ENCODE measurements around the gene TCHP. TPM values are rescaled to one million over a fixed set of nuclear protein-coding genes. Genes with fewer than 3 reads are reported as not detected.
A peak's percentile ranks its signal among the peaks of the same experiment; 100 is the strongest.
"Not testable (repeated sequence)": the region's sequence is repeated elsewhere in the genome, so short reads cannot be mapped to it uniquely, and the experiment has no call there.

The TCHP gene
- 7.6 and 9.1 TPM in 2 replicates for polyA plus RNA-seq (2011; rRNA removed)
- 4.5 and 6.4 TPM in 2 replicates for polyA minus RNA-seq (2011; rRNA and poly(A)+ RNA removed)

GRCh38 chr12:109899783-109900751 lies at the start of gene TCHP:
TSS of gene TCHP (plus strand) at chr12:109900274. CDS start at chr12:109903027, 2,753 bp downstream.
- ChIA-PET CTCF (interaction anchor here (1.6 to 2.4 kb wide), 3 partner anchors 47 to 94 kb away, joined by 5 to 10 read pairs (median 9); no protein-coding TSS in a partner anchor), POLR2A (interaction anchor here (1.2 kb wide), 1 partner anchor 12 kb away, joined by 8 read pairs; no protein-coding TSS in a partner anchor)
- peak; percentile 46 for TF ChIP-seq CTCF (IDR thresholded peaks at IDR 0.05; ENCODE audit: low read depth, low read length)
- H3K27ac ChIP-seq (ENCODE audit: low read depth, low read length): peak within 1 kb of the TSS; percentile 86
- DNase-seq (ENCODE audit: low read depth, low spot score): peak; percentile 64
- H3K4me3 ChIP-seq (ENCODE audit: low read depth, low read length): peak within 1 kb of the TSS; percentile 83
- no peaks in the 10 kb centered on the region for H3K27me3 ChIP-seq (ENCODE audit: control insufficient read depth, insufficient read depth, low read length)
- H3K9me3 ChIP-seq (ENCODE audit: control insufficient read depth, insufficient read depth, low read length): no peaks in the 10 kb centered on the region; the same call in 1 of the 2 replicates

GRCh38 chr12:109850518-109850917 lies 49.6 kb upstream of the TCHP start:
- H3K4me3 ChIP-seq (ENCODE audit: low read depth, low read length); DNase-seq (ENCODE audit: low read depth, low spot score); H3K27ac ChIP-seq (ENCODE audit: low read depth, low read length); H3K27me3 ChIP-seq (ENCODE audit: control insufficient read depth, insufficient read depth, low read length); POLR2A ChIA-PET; H3K9me3 ChIP-seq (ENCODE audit: control insufficient read depth, insufficient read depth, low read length): not testable (repeated sequence)
- CTCF ChIA-PET: interaction anchor here (0.7 to 1.2 kb wide), 2 partner anchors 160 to 253 kb away, joined by 3 read pairs; no protein-coding TSS in a partner anchor

- CTCF ChIA-PET: interaction anchor here (0.6 to 2.8 kb wide), 2 partner anchors 10 to 18 kb away, joined by 3 to 23 read pairs; no protein-coding TSS in a partner anchor
Observed at GRCh38 chr12:109855377-109855776, 44.7 kb upstream of the TCHP start.

GRCh38 chr12:109857715-109858114 lies 42.4 kb upstream of the TCHP start:
- Histone ChIP-seq H3K27me3 (ENCODE audit: control insufficient read depth, insufficient read depth, low read length) (no peaks in the 10 kb centered on the region), H3K4me3 (ENCODE audit: low read depth, low read length) (no peak overlapping the region), H3K27ac (ENCODE audit: low read depth, low read length) (no peak overlapping the region), H3K9me3 (ENCODE audit: control insufficient read depth, insufficient read depth, low read length) (no peaks in the 10 kb centered on the region)
- ChIA-PET CTCF (interaction anchor here (1.1 to 3.3 kb wide), 2 partner anchors 13 to 70 kb away, joined by 3 to 43 read pairs; no protein-coding TSS in a partner anchor), POLR2A (no interaction called here)
- no peak for DNase-seq (ENCODE audit: low read depth, low spot score)
- no peak for TF ChIP-seq CTCF (IDR thresholded peaks at IDR 0.05; ENCODE audit: low read depth, low read length)

More at GRCh38 chr12:109855377-109855776, 44.7 kb upstream of the TCHP start:
- no peak for TF ChIP-seq CTCF (IDR thresholded peaks at IDR 0.05; ENCODE audit: low read depth, low read length)
- no peak for DNase-seq (ENCODE audit: low read depth, low spot score)
- Histone ChIP-seq H3K9me3 (ENCODE audit: control insufficient read depth, insufficient read depth, low read length) (no peaks in the 10 kb centered on the region), H3K27ac (ENCODE audit: low read depth, low read length) (no peak overlapping the region), H3K4me3 (ENCODE audit: low read depth, low read length) (no peak overlapping the region), H3K27me3 (ENCODE audit: control insufficient read depth, insufficient read depth, low read length) (no peaks in the 10 kb centered on the region)
- POLR2A ChIA-PET: no interaction called here

- H3K4me3 ChIP-seq (ENCODE audit: low read depth, low read length): no peak overlapping the region
- ChIA-PET CTCF (interaction anchor here (0.5 to 3.3 kb wide), 4 partner anchors 12 to 53 kb away, joined by 3 to 43 read pairs (median 7); no protein-coding TSS in a partner anchor), POLR2A (no interaction called here)
- peak overlapping the region; percentile 21 for H3K27ac ChIP-seq (ENCODE audit: low read depth, low read length)
- no peak for TF ChIP-seq CTCF (IDR thresholded peaks at IDR 0.05; ENCODE audit: low read depth, low read length)
- DNase-seq (ENCODE audit: low read depth, low spot score): no peak
- no peaks in the 10 kb centered on the region for H3K27me3 ChIP-seq (ENCODE audit: control insufficient read depth, insufficient read depth, low read length)
- no peaks in the 10 kb centered on the region for H3K9me3 ChIP-seq (ENCODE audit: control insufficient read depth, insufficient read depth, low read length)
Observed at GRCh38 chr12:109858764-109859163, 41.3 kb upstream of the TCHP start.
